Endothelial cell of umbilical vein (primary cell): ENCODE data around the gene HECA. TPM values are rescaled to one million over a fixed set of nuclear protein-coding genes. Genes with fewer than 3 reads are reported as not detected.

Experiments used
- BruUV-seq: library from RNA; stranded (reverse); fragments of 400-500 nt; replicated peaks from 2 replicates; lab custom pipeline; 2021; lab: Mats Ljungman, UMichigan
- CTCF ChIA-PET: fragments of 300-600, 350-600 bp; sonication (Branson Sonifier 250); formaldehyde crosslinking; loops from one replicate; lab custom pipeline; 2021; ENCODE audit warnings: antibody characterized with exemption, inconsistent platforms; lab: Charles Lee
- POLR2A ChIA-PET: fragments of 300-600, 350-600 bp; sonication (Branson Sonifier 250); formaldehyde crosslinking; loops from one replicate; lab custom pipeline; 2021; ENCODE audit warnings: antibody characterized with exemption, inconsistent platforms; lab: Charles Lee
- DNase-seq: peaks from one replicate; pipeline ENCODE4 v3.0.0-alpha.2; 2011; ENCODE audit warnings: low read depth, low spot score
- FAIRE-seq: peaks from 2 replicates; lab custom pipeline; 2011; peaks lifted over from hg19 to GRCh38; lab: Jason Lieb, UNC
- H2AFZ ChIP-seq: 2 replicates; pipeline ENCODE4 v1.6.0; 2012; ENCODE audit warnings: low read depth, low read length, control low read depth, inconsistent platforms
- H3K27ac ChIP-seq: 2 replicates; pipeline ENCODE4 v1.5.1; 2011; ENCODE audit warnings: low read depth, mild to moderate bottlenecking, control low read depth, low read length, moderate library complexity; ENCODE audit not compliant: insufficient read depth
- H3K27me3 ChIP-seq, 2 experiments: 2 replicates each; pipeline versions ENCODE4 v1.6.0 to v1.6.1; 2011; ENCODE audit warnings: low read length in 2 of 2, mixed read lengths in 1 of 2; ENCODE audit not compliant: control insufficient read depth in 2 of 2, insufficient read depth in 2 of 2
- H3K36me3 ChIP-seq, 2 experiments: 2 replicates in 1 of 2; 3 replicates in 1 of 2; pipeline ENCODE4 v1.5.1; 2011; ENCODE audit warnings: low read length in 2 of 2, mild to moderate bottlenecking in 1 of 2, moderate library complexity in 1 of 2; ENCODE audit not compliant: control insufficient read depth in 2 of 2, insufficient read depth in 2 of 2; ENCODE audit errors: extremely low read depth in 1 of 2
- H3K4me1 ChIP-seq: 3 replicates; pipeline ENCODE4 v1.5.1; 2011; ENCODE audit warnings: mild to moderate bottlenecking, low read length; ENCODE audit not compliant: control insufficient read depth, insufficient read depth; ENCODE audit errors: extremely low read depth
- H3K4me2 ChIP-seq: 2 replicates; pipeline ENCODE4 v1.6.1; 2011; ENCODE audit warnings: low read length, control low read depth, mixed read lengths; ENCODE audit not compliant: insufficient read depth
- H3K4me3 ChIP-seq, 3 experiments: fragments of 200-600 bp in 1 of 3; sonication (generic), shearing (Covaris generic) in 1 of 3; replicated peaks in 1 of 3; 2 replicates each; pipeline ENCODE4 v1.5.1; 2011 to 2016; ENCODE audit warnings: control low read depth in 3 of 3, low read length in 3 of 3, mild to moderate bottlenecking in 2 of 3, inconsistent platforms in 1 of 3, low read depth in 1 of 3, moderate library complexity in 1 of 3; ENCODE audit not compliant: insufficient read depth in 1 of 3
- H3K79me2 ChIP-seq: 2 replicates; pipeline ENCODE4 v1.6.0; 2012; ENCODE audit warnings: low read length, inconsistent platforms; ENCODE audit not compliant: control insufficient read depth, insufficient read depth
- H3K9ac ChIP-seq: replicated peaks from 2 replicates; pipeline ENCODE3; 2011; ENCODE audit warnings: low read length, control low read depth; ENCODE audit not compliant: insufficient read depth; ENCODE audit errors: extremely low read depth
- H3K9me1 ChIP-seq: replicated peaks from 3 replicates; pipeline ENCODE4 v1.6.0; 2011; ENCODE audit warnings: mild to moderate bottlenecking, low read length; ENCODE audit not compliant: control insufficient read depth, insufficient read depth; ENCODE audit errors: extremely low read depth
- H3K9me3 ChIP-seq: replicated peaks from 2 replicates; pipeline ENCODE4 v1.5.1; 2012; ENCODE audit warnings: low read length, inconsistent platforms; ENCODE audit not compliant: control insufficient read depth, insufficient read depth
- H4K20me1 ChIP-seq: replicated peaks from 2 replicates; pipeline ENCODE3; 2011; ENCODE audit warnings: mild to moderate bottlenecking, low read length; ENCODE audit not compliant: control insufficient read depth, insufficient read depth; ENCODE audit errors: extremely low read depth
- EZH2 ChIP-seq: IDR thresholded peaks from 2 replicates; pipeline ENCODE4 v1.6.1; 2012; ENCODE audit warnings: borderline replicate concordance, low read depth, mild to moderate bottlenecking, moderate library complexity, low read length, inconsistent platforms; ENCODE audit not compliant: severe bottlenecking
- FOS ChIP-seq: IDR thresholded peaks from 2 replicates; pipeline ENCODE4 v1.6.1; 2011; ENCODE audit warnings: mild to moderate bottlenecking, low read length, moderate library complexity, borderline replicate concordance; ENCODE audit not compliant: insufficient read depth
- JUN ChIP-seq: IDR thresholded peaks from 2 replicates; pipeline ENCODE4 v1.6.1; 2011; ENCODE audit warnings: borderline replicate concordance, low read depth; ENCODE audit not compliant: insufficient read length, insufficient read depth
- POLR2A ChIP-seq: IDR thresholded peaks from 2 replicates; pipeline ENCODE4 v1.6.1; 2012; ENCODE audit warnings: low read depth, mild to moderate bottlenecking, control low read depth, low read length
- POLR2AphosphoS5 ChIP-seq: IDR thresholded peaks from 2 replicates; pipeline ENCODE4 v1.6.1; 2012; ENCODE audit warnings: low read depth, mild to moderate bottlenecking, control low read depth, low read length, moderate library complexity; ENCODE audit not compliant: insufficient read depth
- dilution Hi-C: fragments of 300-500 bp; cut with MboI; formaldehyde crosslinking; loops from one replicate; pipeline ENCODE4 v1.15.0; 2019; ENCODE audit warnings: low sequenced_read_pairs; ENCODE audit not compliant: extremely low pct_ligation_motif_present
- intact Hi-C: fragments of 100-400 bp; cut with micrococcal nuclease; formaldehyde crosslinking; loops from one replicate; pipeline ENCODE4 v1.10.0; 2022
- polyA plus RNA-seq, 4 experiments: library from polyadenylated mRNA; depleted of rRNA in 3 of 4; stranded (reverse) in 3 of 4; unstranded in 1 of 4; fragments of >200 nt; gene quantifications; 2 replicates each; pipeline versions ENCODE4 v1.2.1 to v1.2.3, GENCODE V29; 2011 to 2012; ENCODE audit warnings: missing spikeins in 1 of 4
- total RNA-seq: library from RNA; stranded (reverse); gene quantifications from 2 replicates; pipeline ENCODE4 v1.2.3, GENCODE V29; 2021
- TF ChIP-seq, protein P1 (sequence below), 2 donors: IDR thresholded peaks; 1 replicate in 1 of 2; 2 replicates in 1 of 2; pipeline ENCODE4 v1.5.1; 2011; ENCODE audit warnings: low read length in 2 of 2, mild to moderate bottlenecking in 2 of 2, moderate library complexity in 2 of 2, control low read depth in 1 of 2, inconsistent platforms in 1 of 2, low read depth in 1 of 2; ENCODE audit not compliant: insufficient read depth in 1 of 2; ENCODE audit errors: extremely low read depth in 1 of 2

HECA gene
- total and polyA plus RNA-seq, 2 donors (not counting 3 experiments of a cell fraction or from before 2014, with no cell fraction given): 5.8 to 16.7 TPM

GRCh38 chr6:139194740-139195139, 59.9 kb downstream of the HECA start:
- CTCF ChIA-PET: no interaction called here
- dilution Hi-C loops: no loop called here
- Histone ChIP-seq H2AFZ (no peak overlapping the region), H3K4me3 (no peak overlapping the region), H3K79me2 (no peaks in the 10 kb centered on the region), H3K9me3 (no peaks in the 10 kb centered on the region), H3K4me1 (no peaks in the 10 kb centered on the region), H3K27ac (no peak overlapping the region), H3K4me2 (no peak overlapping the region), H3K27me3 (peaks cover 0 to 3% of the 10 kb centered on the region in 2 experiments), H3K9ac (no peak overlapping the region), H3K9me1 (no peaks in the 10 kb centered on the region), H4K20me1 (no peaks in the 10 kb centered on the region), H3K36me3 (no peaks in the 10 kb centered on the region)
- no TSS peak for BruUV-seq
- TF ChIP-seq EZH2: no peak
- no peak for TF ChIP-seq POLR2A
- no peak for TF ChIP-seq POLR2AphosphoS5
- TF ChIP-seq, protein P1, sequence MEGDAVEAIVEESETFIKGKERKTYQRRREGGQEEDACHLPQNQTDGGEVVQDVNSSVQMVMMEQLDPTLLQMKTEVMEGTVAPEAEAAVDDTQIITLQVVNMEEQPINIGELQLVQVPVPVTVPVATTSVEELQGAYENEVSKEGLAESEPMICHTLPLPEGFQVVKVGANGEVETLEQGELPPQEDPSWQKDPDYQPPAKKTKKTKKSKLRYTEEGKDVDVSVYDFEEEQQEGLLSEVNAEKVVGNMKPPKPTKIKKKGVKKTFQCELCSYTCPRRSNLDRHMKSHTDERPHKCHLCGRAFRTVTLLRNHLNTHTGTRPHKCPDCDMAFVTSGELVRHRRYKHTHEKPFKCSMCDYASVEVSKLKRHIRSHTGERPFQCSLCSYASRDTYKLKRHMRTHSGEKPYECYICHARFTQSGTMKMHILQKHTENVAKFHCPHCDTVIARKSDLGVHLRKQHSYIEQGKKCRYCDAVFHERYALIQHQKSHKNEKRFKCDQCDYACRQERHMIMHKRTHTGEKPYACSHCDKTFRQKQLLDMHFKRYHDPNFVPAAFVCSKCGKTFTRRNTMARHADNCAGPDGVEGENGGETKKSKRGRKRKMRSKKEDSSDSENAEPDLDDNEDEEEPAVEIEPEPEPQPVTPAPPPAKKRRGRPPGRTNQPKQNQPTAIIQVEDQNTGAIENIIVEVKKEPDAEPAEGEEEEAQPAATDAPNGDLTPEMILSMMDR (IDR thresholded peaks at IDR 0.05; ENCODE audit: extremely low read depth in 1 of 2, insufficient read depth in 1 of 2, low read depth in 1 of 2, low read length in 2 of 2): no peak
- TF ChIP-seq JUN: no peak
- TF ChIP-seq FOS: no peak
- POLR2A ChIA-PET: no interaction called here
- no peak for FAIRE-seq
- intact Hi-C loops: no loop called here
- DNase-seq: no peak
